ENCODE measurements around the gene ST6GALNAC5.

The ST6GALNAC5 gene

DNA sequence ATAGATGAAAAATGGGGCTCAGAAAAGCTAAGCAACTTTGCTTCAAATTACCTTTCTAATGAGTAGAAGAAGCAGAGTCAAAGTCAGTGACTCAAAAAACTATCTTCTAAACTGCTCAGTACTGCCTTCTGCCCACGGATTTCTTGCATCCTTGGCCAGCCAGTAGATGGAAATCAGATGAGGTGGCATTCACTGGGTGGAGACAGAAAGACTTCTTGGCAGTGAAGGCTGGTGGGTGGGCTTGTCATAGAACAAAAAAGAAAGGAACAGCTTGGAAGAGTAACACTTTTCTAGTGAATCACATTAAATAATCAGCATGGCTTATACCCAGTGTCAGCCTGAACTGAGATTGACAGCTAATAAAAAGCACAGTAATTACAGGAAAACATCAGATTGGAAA, 170.7 kb downstream of the ST6GALNAC5 start:
- no peaks in the 10 kb centered on the region for H3K4me1 ChIP-seq
- H3K9me3 ChIP-seq: no peaks in the 10 kb centered on the region
- H3K27me3 ChIP-seq: no peaks in the 10 kb centered on the region
- intact Hi-C loops (cut with DNase I; ENCODE audit: low total_unique reads): no loop called here
- DNase-seq: no peak
- TF ChIP-seq, protein P1, sequence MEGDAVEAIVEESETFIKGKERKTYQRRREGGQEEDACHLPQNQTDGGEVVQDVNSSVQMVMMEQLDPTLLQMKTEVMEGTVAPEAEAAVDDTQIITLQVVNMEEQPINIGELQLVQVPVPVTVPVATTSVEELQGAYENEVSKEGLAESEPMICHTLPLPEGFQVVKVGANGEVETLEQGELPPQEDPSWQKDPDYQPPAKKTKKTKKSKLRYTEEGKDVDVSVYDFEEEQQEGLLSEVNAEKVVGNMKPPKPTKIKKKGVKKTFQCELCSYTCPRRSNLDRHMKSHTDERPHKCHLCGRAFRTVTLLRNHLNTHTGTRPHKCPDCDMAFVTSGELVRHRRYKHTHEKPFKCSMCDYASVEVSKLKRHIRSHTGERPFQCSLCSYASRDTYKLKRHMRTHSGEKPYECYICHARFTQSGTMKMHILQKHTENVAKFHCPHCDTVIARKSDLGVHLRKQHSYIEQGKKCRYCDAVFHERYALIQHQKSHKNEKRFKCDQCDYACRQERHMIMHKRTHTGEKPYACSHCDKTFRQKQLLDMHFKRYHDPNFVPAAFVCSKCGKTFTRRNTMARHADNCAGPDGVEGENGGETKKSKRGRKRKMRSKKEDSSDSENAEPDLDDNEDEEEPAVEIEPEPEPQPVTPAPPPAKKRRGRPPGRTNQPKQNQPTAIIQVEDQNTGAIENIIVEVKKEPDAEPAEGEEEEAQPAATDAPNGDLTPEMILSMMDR (IDR thresholded peaks at IDR 0.05): no peak
- H3K36me3 ChIP-seq: no peaks in the 10 kb centered on the region
- H3K4me3 ChIP-seq: no peak overlapping the region
- H3K27ac ChIP-seq: no peak overlapping the region

DNA sequence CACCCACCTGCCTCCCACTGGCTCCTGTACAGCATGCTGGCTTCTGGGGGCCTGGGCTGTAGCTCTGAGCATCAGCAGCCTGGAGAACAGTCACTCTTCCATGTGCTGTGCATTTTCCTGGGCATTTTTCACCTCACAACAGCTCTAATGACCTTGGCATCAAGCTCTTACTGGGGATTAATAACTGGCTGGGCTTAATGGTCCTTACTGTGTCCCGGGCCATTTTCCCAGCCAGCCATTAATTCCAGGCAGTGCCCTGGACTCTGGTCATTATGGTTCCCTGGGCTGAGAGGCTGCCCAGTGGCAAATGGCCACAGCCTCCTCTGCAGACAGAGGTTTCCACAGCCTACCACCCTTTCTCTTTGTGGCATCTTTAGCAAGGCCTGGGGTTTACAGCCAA, 171.8 kb downstream of the ST6GALNAC5 start:
- Histone ChIP-seq H3K36me3 (no peaks in the 10 kb centered on the region), H3K4me3 (no peak overlapping the region), H3K27me3 (no peaks in the 10 kb centered on the region), H3K9me3 (no peaks in the 10 kb centered on the region), H3K4me1 (no peaks in the 10 kb centered on the region), H3K27ac (no peak overlapping the region)
- no peak for DNase-seq
- intact Hi-C loops (cut with DNase I; ENCODE audit: low total_unique reads): no loop called here
- TF ChIP-seq, protein P1 (IDR thresholded peaks at IDR 0.05): no peak

DNA sequence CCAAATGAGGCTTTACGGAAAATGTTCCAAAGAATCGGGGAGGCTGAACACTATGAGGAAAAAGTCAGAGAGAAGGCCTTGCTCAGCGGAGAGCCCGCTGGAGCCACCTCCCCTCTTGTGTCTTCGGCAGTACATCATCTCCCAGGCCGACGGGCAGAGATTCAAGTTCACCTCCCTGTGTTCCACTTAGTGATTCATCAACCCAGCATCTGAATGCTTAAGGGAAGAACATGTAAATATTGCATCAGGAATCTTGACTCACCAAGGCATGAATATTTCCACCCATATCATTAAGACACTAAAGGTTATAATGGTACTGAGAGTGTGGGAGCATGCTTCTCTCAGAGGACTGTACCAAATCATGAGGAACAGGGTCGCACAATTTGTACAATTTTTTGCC, 172.5 kb downstream of the ST6GALNAC5 start:
- TF ChIP-seq, protein P1 (IDR thresholded peaks at IDR 0.05): no peak
- intact Hi-C loops (cut with DNase I; ENCODE audit: low total_unique reads): no loop called here
- Histone ChIP-seq H3K36me3 (no peaks in the 10 kb centered on the region), H3K4me3 (no peak overlapping the region), H3K4me1 (no peaks in the 10 kb centered on the region), H3K27ac (no peak overlapping the region), H3K9me3 (no peaks in the 10 kb centered on the region), H3K27me3 (no peaks in the 10 kb centered on the region)
- no peak for DNase-seq

DNA sequence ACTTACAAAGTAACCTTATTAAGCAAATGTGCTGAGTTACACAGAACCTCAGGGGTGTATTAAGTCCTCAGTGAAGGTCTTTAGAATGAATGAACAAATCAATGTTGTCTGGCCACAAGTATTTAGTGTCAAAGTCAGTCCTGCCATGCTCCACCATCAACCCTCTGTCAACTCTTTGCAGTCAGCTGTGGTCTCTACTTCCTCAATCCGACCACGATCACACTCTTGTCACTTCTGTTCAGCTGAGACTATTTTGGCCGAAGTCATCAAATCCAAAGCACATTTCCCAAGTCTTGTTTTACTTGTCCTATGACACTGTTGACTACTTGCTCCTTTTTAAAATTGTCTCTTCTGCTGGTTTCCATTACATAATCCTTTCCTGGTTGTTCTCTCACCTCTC, 173.5 kb downstream of the ST6GALNAC5 start:
- no peak overlapping the region for H3K27ac ChIP-seq
- intact Hi-C loops (cut with DNase I; ENCODE audit: low total_unique reads): no loop called here

DNA sequence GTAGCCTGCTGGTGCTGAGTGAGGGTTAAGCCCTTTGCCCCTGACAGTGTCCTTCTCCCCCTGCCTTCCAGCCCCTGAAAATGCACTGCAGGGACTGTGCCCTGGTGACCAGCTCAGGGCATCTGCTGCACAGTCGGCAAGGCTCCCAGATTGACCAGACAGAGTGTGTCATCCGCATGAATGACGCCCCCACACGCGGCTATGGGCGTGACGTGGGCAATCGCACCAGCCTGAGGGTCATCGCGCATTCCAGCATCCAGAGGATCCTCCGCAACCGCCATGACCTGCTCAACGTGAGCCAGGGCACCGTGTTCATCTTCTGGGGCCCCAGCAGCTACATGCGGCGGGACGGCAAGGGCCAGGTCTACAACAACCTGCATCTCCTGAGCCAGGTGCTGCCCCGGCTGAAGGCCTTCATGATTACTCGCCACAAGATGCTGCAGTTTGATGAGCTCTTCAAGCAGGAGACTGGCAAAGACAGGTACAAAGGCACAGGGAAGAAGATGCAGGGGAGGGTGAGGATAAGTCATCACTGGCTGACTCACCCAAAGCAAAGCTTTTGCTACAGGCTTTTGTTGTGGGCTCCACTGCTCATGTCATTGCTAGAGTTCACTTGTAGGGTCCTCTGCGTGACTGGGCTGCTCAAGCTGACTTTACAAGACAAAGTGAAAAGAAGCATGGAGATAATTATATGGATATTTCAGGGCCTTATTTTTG, 177.0 kb downstream of the ST6GALNAC5 start:
- H3K27ac ChIP-seq: no peak overlapping the region
- no peaks in the 10 kb centered on the region for H3K36me3 ChIP-seq
- H3K27me3 ChIP-seq: no peaks in the 10 kb centered on the region
- H3K9me3 ChIP-seq: no peaks in the 10 kb centered on the region
- TF ChIP-seq, protein P1 (IDR thresholded peaks at IDR 0.05): no peak
- H3K4me1 ChIP-seq: no peaks in the 10 kb centered on the region
- intact Hi-C loops (cut with DNase I; ENCODE audit: low total_unique reads): no loop called here
- H3K4me3 ChIP-seq: no peak overlapping the region
- no peak for DNase-seq

More for the DNA sequence above, 173.5 kb downstream of the ST6GALNAC5 start:
- Histone ChIP-seq H3K4me1 (no peaks in the 10 kb centered on the region), H3K36me3 (no peaks in the 10 kb centered on the region), H3K9me3 (no peaks in the 10 kb centered on the region), H3K4me3 (no peak overlapping the region), H3K27me3 (no peaks in the 10 kb centered on the region)
- TF ChIP-seq, protein P1 (IDR thresholded peaks at IDR 0.05): no peak
- no peak for DNase-seq

DNA sequence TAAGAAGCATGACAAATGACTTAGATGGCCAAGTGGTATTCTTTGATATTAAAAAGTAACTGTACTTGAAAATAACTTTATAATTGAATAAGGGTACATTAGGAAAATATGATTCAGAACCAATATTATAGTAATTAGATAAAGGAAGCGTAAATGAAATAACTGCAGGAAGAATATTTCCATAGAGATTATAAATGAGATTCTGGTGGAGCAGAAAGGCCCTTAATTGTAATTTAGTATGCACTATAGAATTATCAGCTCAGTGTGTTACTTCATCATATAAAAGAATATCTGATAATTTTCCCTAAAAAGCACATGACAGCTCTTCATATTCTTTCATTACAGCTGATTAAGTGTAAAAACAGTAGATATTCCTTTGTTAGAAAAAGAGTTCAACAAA, 180.3 kb downstream of the ST6GALNAC5 start:
- TF ChIP-seq, protein P1 (IDR thresholded peaks at IDR 0.05): no peak
- Histone ChIP-seq H3K4me3 (no peak overlapping the region), H3K27me3 (no peaks in the 10 kb centered on the region), H3K9me3 (no peaks in the 10 kb centered on the region), H3K27ac (no peak overlapping the region), H3K4me1 (no peaks in the 10 kb centered on the region), H3K36me3 (no peaks in the 10 kb centered on the region)
- intact Hi-C loops (cut with DNase I; ENCODE audit: low total_unique reads): no loop called here
- no peak for DNase-seq

All from tibial artery (tissue), 4 donors.